GM19324 (cell line): ENCODE results near the gene GPC3.
"Not testable (repeated sequence)": the region's sequence is repeated elsewhere in the genome, so short reads cannot be mapped to it uniquely, and the experiment has no call there.

Source experiments
- ATAC-seq: cut with Tn5 transposase; IDR thresholded peaks from one replicate; pipeline ENCODE4 v1.9.1; 2021; ENCODE audit warnings: mild to moderate bottlenecking, moderate library complexity; ENCODE audit not compliant: unreplicated experiment, low FRiP score

The GPC3 gene

DNA sequence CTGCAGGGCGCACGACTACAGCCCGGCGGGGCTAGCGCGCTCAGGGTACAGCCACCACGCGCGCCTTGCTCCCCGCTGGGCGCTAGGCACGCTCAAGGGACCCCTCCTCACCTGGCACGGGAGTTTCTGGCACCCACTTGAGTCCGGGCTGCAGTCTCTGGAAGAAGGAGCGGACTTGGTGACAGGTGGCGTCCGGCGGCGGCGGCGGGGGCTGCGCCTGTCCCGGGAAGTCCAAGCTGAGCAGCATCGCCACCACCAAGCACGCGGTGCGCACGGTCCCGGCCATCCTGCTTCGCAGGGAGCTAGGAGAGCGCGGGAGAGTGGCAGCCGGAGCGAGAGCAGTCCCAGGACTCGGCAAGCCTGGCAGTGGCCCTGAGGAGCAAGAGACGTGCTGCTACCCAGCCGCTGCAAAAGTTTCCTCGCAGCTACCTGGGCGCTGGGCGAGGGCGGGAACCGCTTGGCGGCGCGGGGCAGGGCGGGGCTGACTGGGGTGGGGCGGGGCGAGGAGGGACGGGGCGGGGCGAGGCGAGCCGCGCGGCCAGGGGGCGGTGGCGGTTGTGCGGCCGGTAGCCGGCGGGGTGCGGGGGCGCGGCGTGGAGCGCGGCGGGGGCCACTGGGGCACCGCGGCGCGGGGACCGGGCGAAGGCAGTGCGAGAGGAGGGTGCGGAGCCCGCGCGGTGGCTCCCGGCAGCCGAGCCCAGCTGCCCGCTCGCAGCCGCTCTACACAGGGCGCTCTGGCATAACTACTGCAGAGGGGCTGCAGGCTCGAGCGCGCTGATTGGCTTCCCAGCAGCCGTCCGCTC lies at the start of gene GPC3:
GPC3 (minus strand) TSS at position 431 of the 803 bp plus-strand sequence.
- no peak for ATAC-seq

DNA sequence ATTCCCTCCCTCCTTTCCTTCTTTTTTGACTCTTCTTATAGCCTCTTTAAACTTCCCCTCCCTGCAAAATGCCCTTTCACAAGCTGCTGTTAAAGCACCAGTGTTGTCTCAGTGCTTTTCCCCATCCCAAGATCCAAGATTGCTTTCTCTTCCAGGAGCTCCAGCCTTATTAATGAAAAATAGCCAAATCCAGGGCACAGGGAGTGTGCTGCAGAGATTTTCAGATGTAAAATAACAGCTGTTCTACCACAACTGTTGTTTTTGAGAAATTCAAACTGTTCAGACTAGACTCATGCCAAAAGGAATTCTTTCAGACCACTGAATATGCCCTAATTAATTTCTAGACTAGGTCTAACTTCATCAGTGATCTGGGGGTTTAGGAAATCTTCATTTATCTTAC lies 47.0 kb upstream of the GPC3 start:
- ATAC-seq = no peak

DNA sequence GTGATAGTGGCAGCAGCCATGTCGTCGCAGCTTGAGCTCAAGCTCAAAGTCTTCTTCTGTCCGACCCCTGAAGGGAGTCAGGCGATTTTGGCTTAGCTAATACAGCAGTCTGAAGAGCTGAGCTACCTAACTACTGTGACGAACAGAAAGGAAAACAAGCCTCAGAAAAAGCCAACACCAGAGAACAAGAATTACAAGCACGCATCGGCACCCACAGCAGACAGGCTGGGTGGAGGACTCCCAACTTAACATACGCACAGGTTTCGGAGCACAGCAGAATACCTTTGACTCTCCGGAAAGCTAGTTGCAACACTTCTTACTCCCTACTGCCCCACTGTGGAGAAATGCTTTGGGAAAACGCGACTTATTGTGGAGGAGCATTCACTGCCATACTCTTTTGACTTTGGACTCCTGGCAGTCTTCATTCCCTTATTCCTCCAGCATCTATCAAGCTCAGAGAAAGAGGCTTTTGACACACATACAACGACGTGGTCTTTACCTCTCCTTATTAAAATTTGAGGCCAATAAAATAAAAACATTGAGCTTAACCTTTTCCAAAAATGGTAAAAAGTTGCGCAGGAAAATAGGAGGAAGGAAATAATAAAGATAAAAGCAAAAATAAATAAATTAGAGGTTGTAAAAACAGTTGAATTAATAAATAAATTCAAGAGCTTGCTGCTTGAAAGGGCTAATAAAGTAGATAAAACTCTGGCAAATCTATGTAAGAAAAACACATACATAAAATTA lies 41.3 kb upstream of the GPC3 start:
- no peak for ATAC-seq

DNA sequence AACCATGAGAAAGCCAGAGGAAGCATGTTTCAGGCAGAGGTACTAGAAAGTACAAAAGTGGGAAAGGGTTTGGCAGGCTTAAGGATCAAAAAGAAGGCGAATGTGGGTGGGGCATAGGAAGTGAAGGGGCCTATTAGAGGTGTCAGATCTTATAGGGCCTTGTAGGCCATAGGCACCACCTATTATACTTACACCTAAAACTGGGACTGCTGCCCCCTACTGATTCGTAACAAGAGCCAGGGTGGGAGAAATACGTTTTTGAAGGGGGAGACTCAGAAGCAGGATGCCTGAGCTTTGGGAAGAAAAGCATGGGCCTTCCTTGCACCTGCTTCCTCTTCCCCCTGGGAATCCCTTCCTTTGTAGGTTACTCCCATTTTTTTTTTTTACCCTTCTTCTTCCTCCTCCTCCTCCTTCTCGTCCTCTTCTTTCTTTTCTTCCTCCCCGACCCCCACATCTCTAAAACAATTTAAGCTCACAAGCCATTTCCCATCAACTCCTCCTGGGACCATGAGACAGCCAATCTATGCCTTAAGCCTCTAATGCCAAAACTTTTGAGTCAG lies 40.7 kb upstream of the GPC3 start:
- no peak for ATAC-seq

DNA sequence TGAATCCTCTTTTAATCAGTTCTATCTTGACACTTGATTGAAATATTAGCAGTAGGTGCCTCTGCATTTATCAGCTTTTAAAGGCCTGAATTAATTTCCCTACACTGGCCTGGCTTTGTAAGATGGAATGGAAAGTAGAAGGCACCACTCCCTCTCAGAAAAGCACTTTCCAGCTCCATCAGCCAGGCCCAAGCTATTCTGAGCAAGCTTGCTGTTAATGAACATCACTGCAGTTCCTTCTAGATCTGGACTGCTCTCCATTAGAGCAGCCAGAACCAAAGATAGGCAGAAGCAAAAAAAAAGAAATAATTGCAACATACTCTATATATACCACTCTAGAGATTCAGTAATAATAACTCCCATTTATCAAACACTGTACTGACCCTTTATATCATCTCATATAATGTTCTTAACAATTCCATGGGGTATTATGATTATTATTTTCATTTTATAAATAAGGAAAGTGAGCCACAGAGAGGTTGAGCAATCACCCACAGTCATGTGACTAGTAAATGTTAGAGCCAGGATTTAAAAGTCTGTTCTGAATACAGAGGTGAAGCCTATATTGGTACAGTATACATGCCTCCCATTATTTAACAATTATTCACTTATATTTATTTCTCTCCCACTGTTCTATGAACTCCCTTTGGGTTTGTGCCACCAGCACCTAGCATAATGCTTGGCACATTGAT lies 39.4 kb upstream of the GPC3 start:
- no peak for ATAC-seq

DNA sequence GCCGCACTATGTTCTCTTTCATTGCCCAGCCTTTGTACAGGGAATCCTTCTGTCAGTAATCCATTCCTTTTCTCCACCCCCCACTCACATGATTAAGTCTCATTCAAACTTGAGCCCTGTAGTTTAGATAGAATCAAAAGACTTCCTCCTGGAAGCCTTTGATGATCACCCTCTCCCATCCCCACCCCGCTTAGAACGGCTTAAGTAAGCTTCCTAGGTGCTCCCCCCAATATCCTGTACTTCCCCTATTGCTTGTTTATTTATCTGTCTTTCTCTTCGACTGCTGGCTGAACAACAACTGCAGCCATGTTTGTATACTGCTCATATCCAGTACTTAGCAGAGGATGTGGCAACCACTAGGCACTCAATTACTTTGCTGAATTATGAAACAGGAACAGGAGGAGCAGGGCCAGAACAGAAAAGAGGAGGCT lies 38.5 kb upstream of the GPC3 start:
- ATAC-seq = no peak

DNA sequence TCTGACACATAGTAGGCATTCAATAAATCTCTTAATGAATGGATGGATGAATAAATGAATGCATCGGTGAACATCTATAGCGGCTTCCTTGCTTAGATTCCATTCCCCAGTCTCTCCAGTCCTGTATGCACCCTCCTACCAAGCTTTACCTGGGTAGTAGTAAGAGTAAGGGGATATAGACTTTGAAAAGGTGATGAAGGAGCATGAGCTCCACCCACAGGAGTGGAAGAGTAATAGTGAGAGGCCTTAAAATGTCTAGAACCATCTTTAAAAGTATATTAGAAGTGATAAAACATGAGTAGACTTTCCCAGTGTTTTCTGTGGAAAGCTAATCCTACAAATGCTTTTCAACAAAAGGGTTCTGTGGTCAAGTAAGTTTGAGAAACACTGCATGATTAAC lies 35.5 kb upstream of the GPC3 start:
- no peak for ATAC-seq

DNA sequence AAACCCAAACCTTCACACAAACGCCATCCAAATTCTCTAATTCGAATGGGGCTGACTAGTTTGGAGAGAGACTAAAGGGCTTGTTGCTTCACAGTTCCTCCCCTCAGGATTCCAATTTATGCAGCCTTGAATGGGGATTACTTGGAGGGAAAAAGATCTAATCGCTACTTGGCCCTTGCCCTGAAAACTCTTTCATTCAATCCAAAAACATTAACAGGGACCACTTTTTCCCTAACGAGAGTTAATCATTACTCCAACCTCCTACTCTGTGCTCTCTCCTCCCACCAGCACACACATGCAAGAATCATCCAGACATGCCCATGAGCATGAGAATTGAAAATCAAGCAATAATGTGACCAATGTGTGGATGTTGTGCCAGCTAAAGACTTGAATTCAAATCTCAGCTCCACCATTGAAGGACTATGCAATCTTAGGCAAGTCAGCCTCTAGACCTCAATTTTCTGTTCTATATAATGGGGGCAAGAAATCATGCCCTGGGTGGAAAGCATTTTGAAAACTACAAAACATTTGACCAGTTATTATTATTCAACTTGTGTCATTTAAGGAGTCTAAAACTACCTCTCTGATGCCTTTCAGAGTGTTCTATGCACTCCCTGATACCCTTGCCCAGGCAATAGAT lies 34.3 kb upstream of the GPC3 start:
- ATAC-seq = no peak

DNA sequence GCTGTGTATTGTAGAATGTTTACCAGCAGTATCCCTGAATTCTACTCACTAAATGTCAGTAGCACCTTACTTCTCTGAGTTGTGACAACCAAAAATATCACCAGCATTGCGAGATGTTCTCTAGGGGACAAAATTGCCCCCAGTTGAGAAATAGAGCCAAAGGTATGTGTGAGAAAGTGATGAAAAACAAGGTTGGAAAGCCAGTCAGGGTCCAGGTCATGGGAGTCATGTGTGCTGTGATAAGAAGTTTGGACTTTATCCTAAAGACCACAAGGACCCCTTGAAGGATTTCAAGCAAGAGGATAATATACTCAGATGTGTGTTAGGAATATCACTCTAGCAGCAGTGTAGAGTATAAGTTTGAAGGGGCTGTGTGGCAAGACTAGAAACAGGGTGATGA lies 30.9 kb upstream of the GPC3 start:
- ATAC-seq = not testable (repeated sequence)

DNA sequence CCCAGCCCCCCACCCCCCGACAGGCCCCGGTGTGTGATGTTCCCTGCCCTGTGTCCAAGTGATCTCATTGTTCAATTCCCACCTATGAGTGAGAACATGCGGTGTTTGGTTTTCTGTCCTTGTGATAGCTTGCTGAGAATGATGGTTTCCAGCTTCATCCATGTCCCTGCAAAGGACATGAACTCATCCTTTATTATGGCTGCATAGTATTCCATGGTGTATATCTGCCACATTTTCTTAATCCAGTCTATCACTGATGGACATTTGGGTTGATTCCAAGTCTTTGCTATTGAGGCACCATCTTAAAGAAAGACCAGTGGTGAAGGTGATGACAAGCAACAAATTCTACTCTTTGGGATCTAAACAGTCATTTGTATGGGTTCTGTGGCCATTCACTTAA lies 30.1 kb upstream of the GPC3 start:
- not testable (repeated sequence) for ATAC-seq

DNA sequence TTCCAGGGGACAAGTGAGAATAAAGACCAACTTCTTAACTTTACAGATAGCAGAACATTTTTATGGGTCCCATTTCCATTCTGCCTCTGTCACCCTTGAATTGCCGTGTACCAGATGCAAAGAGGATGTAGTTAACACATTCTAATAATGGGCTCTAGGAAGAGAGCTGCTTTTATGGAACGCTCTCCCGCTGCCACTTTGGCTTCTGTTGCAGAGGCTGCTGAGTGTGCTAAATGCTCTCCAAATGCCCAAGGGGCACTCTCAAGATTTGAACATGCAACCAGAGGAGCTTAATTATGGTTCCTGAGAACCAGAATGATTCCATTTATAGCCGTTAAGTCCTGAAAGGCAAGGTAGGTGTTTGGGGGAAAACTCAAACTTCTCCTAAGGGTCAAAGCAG lies 28.1 kb upstream of the GPC3 start:
- no peak for ATAC-seq

DNA sequence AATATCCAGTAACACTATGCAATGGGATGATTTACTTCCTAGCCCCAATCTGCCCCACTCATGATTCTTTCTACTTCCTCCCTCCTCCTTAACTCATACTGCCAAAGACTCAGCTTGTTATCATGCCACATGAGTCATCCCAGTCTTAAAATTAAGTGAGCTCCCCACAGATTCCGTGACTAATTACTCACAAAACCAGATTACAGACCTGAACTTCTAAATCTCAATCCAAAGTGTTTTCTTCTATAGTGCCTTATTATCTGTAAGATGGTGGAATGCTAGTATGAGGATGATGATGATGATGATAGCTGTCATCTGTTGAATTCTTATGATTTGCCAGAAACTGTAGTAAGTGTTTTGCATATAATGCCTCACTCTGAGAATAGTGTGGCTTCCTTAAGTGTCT lies 27.7 kb upstream of the GPC3 start:
- no peak for ATAC-seq

DNA sequence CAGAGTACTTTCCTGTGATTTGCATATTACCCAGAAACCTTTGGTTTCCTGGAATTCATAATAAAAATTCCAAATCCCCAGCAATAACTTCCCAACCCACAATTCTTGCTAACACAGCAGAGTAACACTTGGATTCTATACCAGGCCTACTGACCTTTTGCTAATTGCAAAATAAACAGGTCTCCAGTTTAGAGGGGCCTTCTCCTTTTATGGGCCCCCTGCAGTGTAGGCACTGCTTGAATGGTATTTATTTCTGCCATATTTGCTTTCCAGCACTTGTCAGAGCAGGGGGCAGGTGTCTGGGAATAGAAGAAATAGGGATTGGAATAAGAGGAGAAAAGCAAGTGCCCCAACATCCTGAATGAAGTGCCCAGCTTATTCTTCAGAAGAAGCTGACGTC lies 25.3 kb upstream of the GPC3 start:
- ATAC-seq = no peak

DNA sequence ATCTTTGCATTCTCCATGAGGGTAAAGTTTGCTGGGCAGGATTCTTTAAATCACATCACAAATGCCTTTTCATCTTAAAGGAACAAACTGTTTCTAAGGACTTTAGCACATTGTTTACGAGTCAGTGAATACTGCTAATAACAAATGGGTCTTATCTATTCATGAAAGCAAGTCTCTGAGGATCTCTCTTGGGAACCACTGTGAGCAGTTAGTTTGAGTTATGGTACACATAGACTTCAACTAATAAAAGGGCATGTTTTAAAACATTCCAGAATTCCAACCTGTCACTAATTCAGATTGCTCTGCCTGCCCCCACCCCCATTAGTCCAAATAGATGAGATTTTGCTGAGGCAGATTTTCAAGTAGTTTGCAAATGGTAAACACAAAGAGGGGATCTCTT lies 22.3 kb upstream of the GPC3 start:
- no peak for ATAC-seq

DNA sequence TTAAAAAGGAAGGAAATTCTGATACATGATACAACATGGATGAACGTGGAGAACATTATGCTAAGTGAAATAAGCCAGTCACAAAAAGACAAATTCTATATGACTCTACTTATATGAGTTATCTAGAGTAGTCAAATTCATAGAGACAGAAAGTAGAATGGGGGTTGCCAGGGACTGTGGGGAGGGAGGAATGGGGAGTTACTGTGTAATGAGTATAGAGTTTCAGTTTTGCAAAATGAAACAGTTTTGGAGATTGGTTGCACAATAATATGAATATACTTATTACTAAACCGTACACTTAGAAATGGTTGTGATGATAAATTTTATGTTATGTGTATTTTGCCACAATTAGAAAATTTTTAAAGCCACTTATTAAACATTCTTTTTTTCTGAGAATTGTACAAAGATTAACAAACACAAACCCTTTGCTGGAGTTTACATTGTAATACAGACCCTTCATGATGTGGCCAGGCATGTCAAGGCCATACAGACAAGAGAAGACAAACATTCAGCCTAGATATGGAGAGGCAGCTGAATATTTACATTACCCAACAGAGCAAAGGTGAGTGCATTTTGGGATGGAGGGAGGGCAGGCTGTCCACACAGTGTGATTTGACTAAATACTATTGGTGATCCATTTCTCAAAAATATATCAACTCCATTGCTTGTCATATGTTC lies 21.2 kb upstream of the GPC3 start:
- peak; percentile 71 for ATAC-seq

DNA sequence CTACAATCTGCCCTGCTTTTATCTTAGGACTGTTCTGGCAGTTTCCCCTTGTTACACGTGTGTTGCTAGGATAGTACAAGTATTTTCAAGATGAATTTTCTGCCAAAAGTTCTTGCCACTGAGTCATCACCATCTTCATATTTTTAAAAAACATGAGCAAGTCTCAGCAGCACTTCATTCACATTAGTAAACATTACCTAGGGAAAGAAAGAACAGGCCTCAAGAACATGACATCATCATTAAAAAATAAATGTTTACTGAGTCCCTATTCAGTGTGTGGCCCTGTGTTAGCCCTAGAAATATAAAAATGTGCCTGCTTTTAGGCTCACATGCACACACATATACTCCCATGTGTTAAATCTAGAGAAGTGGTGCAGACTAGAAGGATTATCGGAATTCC lies 18.7 kb upstream of the GPC3 start:
- ATAC-seq = no peak

DNA sequence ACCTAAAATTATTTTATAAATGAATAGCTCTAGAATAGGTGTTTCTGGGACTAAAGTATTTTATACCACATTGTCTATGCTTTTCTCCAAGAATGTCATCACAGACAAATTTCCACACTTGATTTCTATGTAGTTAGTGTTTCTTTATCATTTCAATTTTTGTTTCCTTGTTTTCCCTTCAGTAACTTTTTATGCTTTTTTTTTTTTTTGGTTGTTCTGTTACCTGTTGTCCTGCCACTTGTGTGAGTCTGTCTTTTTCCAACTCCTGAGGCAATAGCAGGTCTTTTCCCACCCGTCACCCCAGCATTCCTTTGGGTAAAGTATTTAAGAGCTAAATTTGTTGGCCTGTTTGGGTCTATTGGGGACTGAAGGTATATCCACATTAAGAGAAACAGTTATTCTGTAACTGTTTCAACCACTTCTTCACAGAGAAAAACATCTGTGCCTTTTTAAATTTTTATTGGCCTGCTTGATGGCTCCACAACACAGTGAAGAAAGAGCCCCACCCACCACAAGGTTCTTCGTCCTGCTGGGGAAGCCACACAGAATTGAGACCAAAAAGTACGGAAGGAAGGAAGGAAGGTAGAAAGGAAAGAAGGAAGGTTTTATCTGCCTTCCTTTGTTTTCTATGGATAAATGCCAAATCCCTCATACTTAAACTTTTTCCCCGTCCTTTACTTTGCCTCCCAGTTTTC lies 17.7 kb upstream of the GPC3 start:
- no peak for ATAC-seq

DNA sequence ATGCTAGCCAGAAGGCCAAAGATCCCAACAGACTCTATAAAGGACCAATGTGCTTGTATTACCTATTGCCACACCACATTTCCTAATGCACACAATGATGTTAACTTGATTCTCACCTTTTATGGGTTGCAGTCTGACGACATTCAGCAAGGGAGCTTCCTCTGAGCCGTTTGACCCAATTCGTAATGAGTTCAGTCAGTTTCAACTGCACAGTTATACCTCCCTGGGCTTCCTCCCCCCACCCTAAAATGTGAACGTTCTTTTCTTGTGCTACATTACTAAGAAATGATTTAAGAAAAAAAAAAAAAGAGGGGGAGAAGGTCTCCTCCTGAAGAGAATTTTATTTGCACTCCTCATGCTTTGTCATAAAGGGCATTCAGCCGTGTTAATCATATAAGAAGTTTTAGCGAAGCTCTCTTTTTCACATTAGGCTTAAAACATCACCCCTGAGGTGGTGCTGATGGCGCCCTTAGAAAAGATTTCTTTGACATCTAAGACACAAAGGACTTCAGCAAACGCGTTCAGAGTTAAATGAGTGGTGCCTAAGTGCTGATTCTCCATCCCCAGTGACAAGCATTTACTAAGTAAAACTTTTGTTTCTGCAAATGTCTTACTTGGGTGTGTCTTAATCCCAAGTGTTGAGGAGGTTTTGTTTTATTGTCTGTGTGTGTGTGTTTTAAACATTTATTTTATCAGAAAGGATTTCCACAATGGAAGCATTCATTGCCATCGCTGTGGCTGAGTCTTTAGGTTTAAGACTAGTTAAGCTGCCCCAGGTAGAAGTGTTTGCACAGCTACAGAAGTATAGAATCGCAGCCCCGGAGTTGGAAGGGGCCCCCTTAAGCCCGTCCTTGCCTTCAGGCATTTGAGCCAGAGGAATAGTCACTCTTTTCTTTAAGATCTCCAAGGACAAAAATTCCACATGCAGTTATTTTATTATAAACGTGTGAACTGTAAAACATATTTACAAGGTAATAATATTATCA lies 15.2 kb upstream of the GPC3 start:
- no peak for ATAC-seq
